GM18505 (cell line): ENCODE results near the gene GPC3.

Experiments used
- ATAC-seq: cut with Tn5 transposase; IDR thresholded peaks from one replicate; pipeline ENCODE4 v1.9.1; 2021; ENCODE audit not compliant: unreplicated experiment
- POLR2A ChIP-seq: IDR thresholded peaks from 4 replicates; pipeline ENCODE4 v1.6.1; 2011; ENCODE audit warnings: borderline replicate concordance; ENCODE audit not compliant: insufficient read depth, insufficient read length; ENCODE audit errors: extremely low read depth

GPC3 gene

DNA sequence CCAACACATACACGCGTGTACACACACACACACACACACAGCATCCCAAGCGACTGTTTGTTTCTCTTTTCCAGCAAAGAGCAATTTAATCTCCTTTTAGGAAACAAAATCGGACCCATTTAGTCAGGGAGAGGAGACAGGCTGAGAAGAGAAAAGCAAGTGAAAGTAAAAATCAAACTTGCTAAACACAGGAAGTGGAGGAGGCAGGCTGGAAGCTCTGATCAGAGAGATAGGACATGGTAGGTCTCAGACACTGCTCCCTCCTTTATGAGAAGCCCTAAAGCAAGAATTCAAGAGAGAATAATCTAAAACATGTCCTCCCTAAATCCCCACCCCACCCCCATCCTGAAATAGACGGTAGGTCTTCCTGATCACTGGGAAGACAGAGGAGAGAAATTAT lies 62.3 kb downstream of the GPC3 start:
- ATAC-seq = no peak
- no peak for TF ChIP-seq POLR2A

DNA sequence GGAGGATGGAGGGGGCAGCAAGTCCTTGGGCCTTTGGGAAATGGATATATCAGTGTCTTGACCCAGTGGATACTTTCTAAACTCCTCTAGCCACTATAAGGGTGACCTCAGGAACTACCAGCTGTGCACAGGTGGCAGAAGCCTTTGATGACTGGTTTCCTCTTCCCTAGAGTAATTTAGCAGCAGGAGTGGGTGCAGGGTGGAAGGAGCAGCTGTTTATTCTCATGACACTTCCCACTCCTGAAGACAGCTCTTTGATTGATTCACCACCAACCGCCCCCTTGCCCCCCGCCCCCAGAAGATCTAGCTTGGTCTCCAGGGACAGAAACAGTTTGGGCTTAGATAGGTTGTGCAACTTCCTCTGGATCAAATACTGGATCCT lies 63.0 kb downstream of the GPC3 start:
- no peak for ATAC-seq
- TF ChIP-seq POLR2A = no peak

DNA sequence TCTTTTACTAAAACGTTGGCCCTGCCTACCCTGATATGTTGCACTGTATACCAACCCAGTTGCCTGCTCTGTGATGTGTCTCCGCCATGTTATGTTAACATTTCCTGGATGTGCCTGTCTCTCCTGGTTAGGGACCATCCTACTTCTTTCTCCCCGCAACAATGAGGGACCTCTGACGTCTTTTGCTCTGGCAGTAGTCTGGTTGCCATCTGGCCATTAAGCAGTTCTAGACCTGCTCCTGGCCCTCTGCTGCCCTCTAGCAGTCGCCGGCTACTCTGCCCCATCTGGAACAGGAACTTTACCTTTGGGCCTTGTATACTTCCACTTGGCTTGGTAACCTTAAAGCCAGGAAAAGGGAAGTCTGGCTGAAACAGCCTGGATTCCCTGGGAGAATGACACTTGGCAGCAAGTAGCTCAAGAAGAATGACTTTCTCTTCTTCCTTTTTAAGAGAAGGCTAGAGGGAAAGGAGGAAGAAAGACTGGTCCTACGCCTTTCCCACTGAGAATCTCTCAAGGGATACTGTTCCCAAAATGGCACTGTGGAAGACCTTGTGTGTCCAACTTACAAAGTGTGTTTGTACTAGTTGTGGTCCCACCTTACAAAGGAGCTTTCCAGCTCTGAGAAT lies 63.5 kb downstream of the GPC3 start:
- ATAC-seq = peak; percentile 60
- no peak for TF ChIP-seq POLR2A

DNA sequence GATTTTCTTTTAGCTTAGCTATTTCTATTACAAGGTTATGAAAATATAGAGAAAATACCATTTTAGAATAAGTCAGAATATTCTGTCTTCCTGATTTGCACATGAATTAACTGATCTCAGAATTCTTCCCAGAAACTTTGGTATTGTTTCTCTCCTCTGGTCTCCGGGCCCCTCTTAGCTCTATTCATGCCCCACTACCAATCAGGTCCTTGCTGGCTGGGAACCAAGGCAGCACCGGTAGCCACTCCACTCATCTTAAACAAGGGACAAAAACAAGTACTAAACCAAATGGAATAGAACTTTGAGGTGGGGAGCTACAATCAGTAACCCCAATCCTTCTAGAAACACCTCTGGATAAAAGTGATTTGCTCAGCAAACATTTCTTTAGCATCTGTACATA lies 64.3 kb downstream of the GPC3 start:
- no peak for ATAC-seq
- no peak for TF ChIP-seq POLR2A

DNA sequence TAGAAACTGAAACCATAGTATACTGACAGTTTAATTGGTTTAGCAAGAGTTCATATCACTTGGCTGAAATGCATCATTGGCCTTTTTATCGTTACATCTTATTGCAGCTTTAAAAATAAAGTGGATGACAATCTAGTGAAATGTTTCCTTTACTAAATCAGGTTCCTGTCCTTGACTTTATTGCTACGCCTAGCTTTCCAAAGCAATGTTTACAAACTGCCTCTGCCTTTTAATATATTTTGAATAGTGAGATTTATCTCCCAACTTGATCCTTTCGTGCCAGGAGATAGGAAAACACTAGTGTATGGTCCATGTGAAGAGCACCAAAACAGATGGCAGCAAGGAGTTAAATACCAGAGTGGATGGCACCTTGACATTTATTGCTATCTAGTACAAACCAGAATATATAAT lies 67.0 kb downstream of the GPC3 start:
- TF ChIP-seq POLR2A = no peak
- ATAC-seq = no peak

DNA sequence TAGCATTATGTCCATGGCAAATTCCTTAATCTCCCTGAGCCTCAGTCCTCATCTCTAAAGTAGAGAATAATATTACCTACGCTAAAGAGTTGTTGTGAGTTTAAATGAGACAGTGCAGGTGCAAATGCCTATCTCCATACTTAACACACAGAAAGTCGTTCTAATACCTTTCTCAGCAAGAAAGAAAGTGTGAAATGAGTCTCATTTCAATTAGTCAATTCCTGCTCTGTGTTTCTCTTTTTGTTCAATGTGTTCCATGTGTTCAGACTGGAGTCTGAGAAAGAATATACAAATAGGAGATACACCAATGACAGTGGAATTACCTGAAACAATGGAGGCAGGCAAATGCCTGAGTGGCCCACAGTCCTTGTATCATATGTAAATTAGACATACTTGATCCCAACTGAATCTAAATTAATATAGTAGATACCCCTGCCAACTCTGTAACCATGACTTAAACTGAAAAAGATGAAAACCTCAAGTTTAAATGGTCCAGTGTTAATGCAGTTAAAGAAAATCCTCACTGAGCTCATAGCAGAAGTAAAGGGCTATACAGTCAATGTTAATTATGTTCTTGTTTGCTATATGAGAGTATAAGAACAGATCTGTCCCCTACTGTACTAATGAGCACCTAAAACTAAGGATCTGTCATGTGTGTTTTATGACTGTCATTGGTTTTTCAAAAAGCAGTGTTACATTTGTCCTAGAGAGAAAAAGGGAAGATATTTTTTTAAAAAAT lies 68.2 kb downstream of the GPC3 start:
- no peak for TF ChIP-seq POLR2A
- ATAC-seq = no peak

DNA sequence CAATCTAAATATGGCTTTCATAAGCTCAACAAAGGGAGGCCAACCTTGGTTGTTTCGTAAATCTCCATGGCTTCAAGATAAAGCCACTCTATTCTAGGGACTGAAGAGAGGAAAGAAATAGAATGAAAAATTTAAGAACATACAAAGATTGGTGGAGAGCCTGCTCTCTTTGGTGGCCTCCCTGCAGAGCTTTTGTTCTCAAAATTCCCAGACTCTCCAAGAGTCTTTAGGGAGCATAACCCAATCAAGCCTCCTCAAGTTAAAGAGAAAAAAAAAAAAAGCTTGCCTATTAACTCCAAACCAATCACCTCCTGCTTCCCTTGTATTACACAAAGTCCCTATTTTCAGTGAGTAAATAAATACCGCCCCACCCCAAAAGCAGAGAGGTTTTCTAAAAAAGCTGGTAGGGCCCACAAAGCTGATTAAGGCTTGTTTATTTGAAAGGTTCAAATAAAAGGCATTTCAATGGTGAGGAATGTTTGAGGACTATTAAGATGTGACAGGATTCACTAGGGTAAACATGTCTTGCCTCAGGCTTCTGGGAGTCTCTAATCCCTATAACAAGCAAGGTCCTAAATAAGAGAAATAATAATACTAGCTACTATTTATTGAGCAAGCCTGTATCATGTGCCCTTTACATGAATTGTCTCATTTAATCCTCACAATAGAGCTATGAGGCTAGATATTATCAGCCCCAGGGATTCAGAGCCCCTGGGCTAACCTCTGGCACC lies 71.6 kb downstream of the GPC3 start:
- no peak for TF ChIP-seq POLR2A
- ATAC-seq = no peak

DNA sequence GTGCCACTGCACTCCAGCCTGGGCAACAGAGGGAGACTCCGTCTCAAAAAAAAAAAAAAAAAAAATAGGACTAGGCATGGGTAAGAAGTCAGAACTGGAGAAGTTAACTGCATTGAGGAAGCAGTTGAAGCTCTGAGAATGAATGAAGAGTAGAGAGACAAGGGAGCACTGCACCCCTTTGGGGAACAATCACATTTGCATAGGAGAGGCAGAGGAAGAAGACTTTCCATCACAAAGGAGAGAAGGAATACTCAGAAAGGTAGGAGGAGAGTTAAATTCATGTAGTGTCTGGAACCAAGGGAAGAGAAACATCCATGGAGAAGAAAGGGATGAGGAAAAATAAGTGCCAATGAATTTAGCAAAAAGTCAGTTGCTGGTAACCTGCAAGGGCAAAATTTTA lies 72.4 kb downstream of the GPC3 start:
- no peak for TF ChIP-seq POLR2A
- no peak for ATAC-seq

DNA sequence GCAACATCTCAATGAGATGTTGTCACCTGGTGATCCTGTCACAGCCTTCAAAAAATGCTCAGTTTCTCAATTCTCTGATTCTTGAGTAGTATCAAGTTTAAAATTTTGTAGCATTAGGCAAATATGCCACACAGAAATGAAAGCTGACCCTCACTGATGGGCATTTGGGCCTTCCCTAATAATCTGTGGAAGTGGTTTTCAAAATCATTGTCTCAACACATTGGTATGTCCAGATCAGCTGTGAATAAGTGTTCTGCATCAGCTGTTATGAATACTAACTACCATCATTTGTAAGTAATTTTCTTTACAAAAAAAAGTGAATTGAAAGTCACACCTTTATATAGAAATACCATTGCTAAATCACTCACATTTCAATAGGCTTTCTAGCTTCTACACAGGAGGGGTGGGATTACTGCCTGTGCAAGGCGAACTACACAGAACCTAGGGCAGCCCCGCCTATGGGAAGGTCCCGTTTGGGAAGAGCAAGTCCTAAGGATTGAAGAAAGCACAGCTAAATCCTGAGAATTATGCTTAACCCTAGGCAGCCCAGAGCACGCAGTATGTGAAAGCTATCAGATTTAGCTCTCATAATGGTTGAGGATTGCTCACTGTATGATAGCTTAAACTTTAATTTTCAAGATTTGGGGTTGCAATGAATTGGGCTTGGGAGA lies 73.4 kb downstream of the GPC3 start:
- no peak for ATAC-seq

DNA sequence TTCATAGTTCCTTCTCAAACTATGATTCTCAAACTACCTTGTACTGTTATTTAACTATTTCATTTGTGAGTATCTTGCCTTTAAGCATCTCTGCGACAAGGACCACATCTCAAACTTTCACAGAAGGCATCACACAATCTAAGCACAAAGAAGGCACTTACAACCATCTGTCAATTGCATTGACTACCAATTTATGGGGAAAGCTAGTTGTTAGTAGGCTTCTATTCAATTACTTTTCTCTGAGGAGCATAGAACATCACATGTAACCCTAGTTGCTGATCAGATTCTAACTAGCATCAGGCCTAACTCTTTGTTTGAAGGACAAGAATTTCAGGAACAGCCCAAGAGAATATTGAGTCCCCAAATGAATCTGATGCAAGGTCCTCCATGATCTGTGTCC lies 74.9 kb downstream of the GPC3 start:
- ATAC-seq = no peak
- TF ChIP-seq POLR2A = no peak

More for the DNA sequence above, 73.4 kb downstream of the GPC3 start:
- no peak for TF ChIP-seq POLR2A

DNA sequence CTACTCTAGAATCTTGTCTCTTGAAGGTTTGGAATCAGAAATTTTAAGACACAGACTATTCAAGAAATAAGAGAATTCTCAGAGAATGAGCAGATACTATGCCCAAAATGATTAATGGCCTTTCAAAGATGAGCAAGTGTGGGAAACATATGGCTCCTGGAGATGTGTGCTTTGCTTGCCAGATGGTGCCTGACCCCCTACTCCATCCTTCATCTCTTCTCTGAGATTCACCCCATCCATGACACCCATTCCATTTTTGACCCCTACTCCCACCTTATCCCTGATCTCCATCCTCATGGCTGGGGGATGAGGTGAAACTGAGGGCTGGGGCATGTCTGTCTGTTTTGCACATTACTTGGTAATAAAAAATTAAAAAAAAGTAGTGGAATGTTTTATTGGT lies 75.5 kb downstream of the GPC3 start:
- TF ChIP-seq POLR2A = no peak
- ATAC-seq = no peak

DNA sequence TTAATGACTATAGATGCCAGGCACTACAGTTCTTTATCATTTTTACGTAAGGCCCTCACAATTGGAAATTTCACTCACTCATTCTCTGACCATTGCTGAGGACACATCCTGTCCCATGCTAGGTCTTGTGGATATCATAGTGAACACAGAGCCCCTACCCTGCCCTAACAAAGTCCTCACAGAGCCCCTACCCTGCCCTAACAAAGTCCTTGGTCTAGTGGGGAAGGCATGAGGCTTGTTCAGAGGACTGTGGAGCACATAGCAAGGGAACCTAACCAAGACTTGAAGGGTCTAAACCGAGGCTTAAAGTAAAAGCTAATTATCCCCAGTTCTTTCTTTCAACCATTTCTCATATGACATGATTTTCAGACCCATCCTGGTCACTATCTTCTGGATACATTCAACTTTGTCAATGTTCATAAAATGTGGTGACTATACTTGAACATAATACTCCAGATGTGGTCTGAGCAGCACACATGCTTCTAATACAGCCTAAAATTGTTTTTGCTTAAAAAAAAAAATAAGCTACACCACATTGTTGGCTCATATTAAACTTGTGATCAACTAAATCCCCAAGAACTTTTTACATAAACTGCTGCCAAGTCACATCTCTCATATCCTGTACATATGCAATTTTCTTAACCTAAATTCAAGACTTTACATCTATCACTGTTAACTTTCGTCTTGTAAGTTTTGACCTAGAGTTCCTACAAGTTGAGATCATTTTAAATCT lies 77.0 kb downstream of the GPC3 start:
- ATAC-seq = no peak
- no peak for TF ChIP-seq POLR2A

DNA sequence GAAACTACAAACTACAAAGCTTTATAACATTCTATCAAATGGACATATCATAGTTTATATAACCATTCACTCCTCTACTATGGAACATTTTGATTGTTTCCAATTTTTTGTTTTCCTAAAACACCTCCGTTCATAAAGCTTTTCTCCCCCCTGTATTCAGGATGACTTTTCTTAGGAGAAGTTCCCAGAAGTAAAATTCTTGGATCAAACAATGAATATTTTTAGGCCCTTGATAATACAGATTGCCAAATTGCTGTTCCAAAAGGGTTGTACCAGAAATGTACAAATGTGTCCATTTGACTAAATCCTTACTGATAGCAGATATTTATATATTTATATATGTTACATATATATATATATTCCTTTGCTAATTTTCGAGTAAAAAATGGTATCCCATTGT lies 77.8 kb downstream of the GPC3 start:
- ATAC-seq = no peak
- TF ChIP-seq POLR2A = no peak
